ENCODE measurements around the gene KMT2C.

DNA sequence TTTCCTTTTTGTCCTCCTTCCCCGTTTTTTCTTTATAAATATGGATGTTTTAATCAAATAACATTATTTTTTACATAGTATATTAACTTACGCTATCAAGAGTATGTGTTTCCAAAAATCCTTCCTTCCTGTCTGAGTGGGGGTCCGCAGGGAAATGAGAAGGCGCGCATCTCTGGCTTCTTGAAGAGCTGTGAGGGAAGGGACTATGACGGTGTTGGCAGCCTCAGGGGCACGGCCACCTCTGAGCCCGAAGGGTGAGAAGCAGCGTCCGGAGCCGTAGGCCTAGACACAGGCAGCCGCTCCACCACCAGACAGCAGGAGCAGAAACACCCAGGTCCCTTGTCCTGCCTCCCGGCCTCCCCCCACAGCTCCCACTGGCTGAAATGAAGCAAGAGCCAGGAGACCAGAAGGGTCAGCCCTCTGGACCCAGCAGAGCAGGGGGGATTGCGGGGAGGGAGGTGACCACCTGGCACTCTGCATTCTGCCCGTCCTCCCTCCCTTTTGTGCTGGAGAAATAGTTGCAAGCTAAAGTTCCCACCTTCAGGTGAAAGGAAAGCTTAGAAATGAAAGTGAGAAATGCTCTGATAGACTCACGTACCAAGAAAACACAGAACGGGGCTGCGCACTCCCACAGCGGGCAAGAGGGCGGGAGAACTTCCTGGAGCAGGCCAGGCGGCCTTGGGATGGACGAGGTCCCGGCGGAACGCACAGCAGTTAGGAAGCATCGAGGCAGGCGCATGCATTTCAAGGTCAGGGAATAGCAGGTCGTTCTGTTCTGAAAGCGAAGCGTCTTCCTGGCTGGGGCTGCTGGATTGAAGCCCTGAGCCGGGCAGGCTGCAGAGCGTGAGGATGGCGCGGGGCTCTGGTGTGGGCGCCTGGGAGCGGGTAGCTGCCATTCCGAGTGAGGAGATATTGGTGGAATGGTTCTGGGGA, 304.9 kb downstream of the KMT2C start:
- TF ChIP-seq POLR2AphosphoS5 (IDR thresholded peaks at IDR 0.05) (no peak), POLR2A (IDR thresholded peaks at IDR 0.05) (no peak), EP300 (IDR thresholded peaks at IDR 0.05) (no peak)
- TF ChIP-seq, protein P1, sequence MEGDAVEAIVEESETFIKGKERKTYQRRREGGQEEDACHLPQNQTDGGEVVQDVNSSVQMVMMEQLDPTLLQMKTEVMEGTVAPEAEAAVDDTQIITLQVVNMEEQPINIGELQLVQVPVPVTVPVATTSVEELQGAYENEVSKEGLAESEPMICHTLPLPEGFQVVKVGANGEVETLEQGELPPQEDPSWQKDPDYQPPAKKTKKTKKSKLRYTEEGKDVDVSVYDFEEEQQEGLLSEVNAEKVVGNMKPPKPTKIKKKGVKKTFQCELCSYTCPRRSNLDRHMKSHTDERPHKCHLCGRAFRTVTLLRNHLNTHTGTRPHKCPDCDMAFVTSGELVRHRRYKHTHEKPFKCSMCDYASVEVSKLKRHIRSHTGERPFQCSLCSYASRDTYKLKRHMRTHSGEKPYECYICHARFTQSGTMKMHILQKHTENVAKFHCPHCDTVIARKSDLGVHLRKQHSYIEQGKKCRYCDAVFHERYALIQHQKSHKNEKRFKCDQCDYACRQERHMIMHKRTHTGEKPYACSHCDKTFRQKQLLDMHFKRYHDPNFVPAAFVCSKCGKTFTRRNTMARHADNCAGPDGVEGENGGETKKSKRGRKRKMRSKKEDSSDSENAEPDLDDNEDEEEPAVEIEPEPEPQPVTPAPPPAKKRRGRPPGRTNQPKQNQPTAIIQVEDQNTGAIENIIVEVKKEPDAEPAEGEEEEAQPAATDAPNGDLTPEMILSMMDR (IDR thresholded peaks at IDR 0.05): no peak

Data from stomach (tissue), 4 donors.